SK-N-SH treated with all-trans-retinoic acid at 6 μM for 48 hours (cell line): ENCODE results near the gene CTNNAL1.

Experiments
- ATAC-seq: fragments of 200-7000 bp; cut with Tn5 transposase; 3 replicates; pipeline ENCODE4 v1.9.1; 2020; ENCODE audit warnings: mild to moderate bottlenecking, moderate library complexity
- ARNTL ChIP-seq: fragments of 450-650 bp; formaldehyde crosslinking; IDR thresholded peaks from 2 replicates; pipeline ENCODE4 v1.5.0; 2020; ENCODE audit warnings: low read depth, mild to moderate bottlenecking, moderate library complexity, borderline replicate concordance
- BACH2 ChIP-seq: fragments of 250-450 bp; sonication (Bioruptor Pico); IDR thresholded peaks from 2 replicates; pipeline ENCODE4 v1.9.0; 2021; ENCODE audit warnings: mild to moderate bottlenecking, borderline replicate concordance
- CSDC2 ChIP-seq: fragments of 250-450 bp; sonication (Bioruptor Pico); IDR thresholded peaks from 2 replicates; pipeline ENCODE4 v1.5.0; 2020; ENCODE audit warnings: mild to moderate bottlenecking, moderate library complexity
- ESRRG ChIP-seq: fragments of 250-450 bp; sonication (Bioruptor Pico); IDR thresholded peaks from 2 replicates; pipeline ENCODE4 v1.6.1; 2021; ENCODE audit warnings: mild to moderate bottlenecking
- GLIS3 ChIP-seq: fragments of 250-450 bp; sonication (Bioruptor Pico); IDR thresholded peaks from 2 replicates; pipeline ENCODE4 v1.5.0; 2020; ENCODE audit warnings: mild to moderate bottlenecking, moderate library complexity
- ISL1 ChIP-seq: fragments of 250-450 bp; sonication (Bioruptor Pico); IDR thresholded peaks from 2 replicates; pipeline ENCODE4 v2.1.2; 2022; ENCODE audit warnings: mild to moderate bottlenecking, moderate library complexity
- OSR1 ChIP-seq: fragments of 250-450 bp; sonication (Bioruptor Pico); IDR thresholded peaks from 2 replicates; pipeline ENCODE4 v1.8.0; 2022; ENCODE audit warnings: moderate library complexity, mild to moderate bottlenecking, inconsistent platforms
- POU6F1 ChIP-seq: fragments of 250-450 bp; sonication (Bioruptor Pico); IDR thresholded peaks from 2 replicates; pipeline ENCODE4 v1.8.0; 2021; ENCODE audit warnings: low read depth, mild to moderate bottlenecking, moderate library complexity, borderline replicate concordance
- PPARA ChIP-seq: fragments of 250-450 bp; sonication (Bioruptor Pico); IDR thresholded peaks from 2 replicates; pipeline ENCODE4 v1.5.0; 2020; ENCODE audit warnings: mild to moderate bottlenecking, borderline replicate concordance
- RARB ChIP-seq: fragments of 250-450 bp; sonication (Bioruptor Pico); IDR thresholded peaks from 2 replicates; pipeline ENCODE4 v1.8.0; 2021; ENCODE audit warnings: mild to moderate bottlenecking, moderate library complexity
- TCF4 ChIP-seq: fragments of 250-450 bp; sonication (Bioruptor Pico); IDR thresholded peaks from 2 replicates; pipeline ENCODE4 v1.8.0; 2021; ENCODE audit warnings: mild to moderate bottlenecking, moderate library complexity, borderline replicate concordance
- TOX ChIP-seq: fragments of 250-450 bp; sonication (Bioruptor Pico); IDR thresholded peaks from 2 replicates; pipeline ENCODE4 v1.8.0; 2021; ENCODE audit warnings: mild to moderate bottlenecking, moderate library complexity, borderline replicate concordance
- ZC3H10 ChIP-seq: fragments of 250-450 bp; sonication (Bioruptor Pico); IDR thresholded peaks from 2 replicates; pipeline ENCODE4 v1.5.1; 2021; ENCODE audit warnings: mild to moderate bottlenecking, moderate library complexity
- ZFP3 ChIP-seq: fragments of 250-450 bp; sonication (Bioruptor Pico); IDR thresholded peaks from 2 replicates; pipeline ENCODE4 v1.5.0; 2020; ENCODE audit warnings: mild to moderate bottlenecking, moderate library complexity
- ZFP30 ChIP-seq: fragments of 450-650 bp; formaldehyde crosslinking; IDR thresholded peaks from 2 replicates; pipeline ENCODE4 v1.5.0; 2022; ENCODE audit warnings: mild to moderate bottlenecking, moderate library complexity
- ZNF565 ChIP-seq: fragments of 450-650 bp; formaldehyde crosslinking; conservative IDR thresholded peaks from 2 replicates; pipeline ENCODE4 v1.5.0; 2020; ENCODE audit warnings: low read depth, mild to moderate bottlenecking, moderate library complexity
- ZNF70 ChIP-seq: fragments of 450-650 bp; formaldehyde crosslinking; IDR thresholded peaks from 2 replicates; pipeline ENCODE4 v1.5.0; 2020; ENCODE audit warnings: mild to moderate bottlenecking, moderate library complexity
- TF ChIP-seq, protein P1 (sequence below): fragments of 250-450 bp; sonication (Bioruptor Pico); IDR thresholded peaks from 2 replicates; pipeline ENCODE4 v1.5.0; 2020; ENCODE audit warnings: mild to moderate bottlenecking, moderate library complexity
- TF ChIP-seq, protein P2 (sequence below): fragments of 250-450 bp; sonication (Bioruptor Pico); IDR thresholded peaks from 2 replicates; pipeline ENCODE4 v1.8.0; 2020; ENCODE audit warnings: mild to moderate bottlenecking, moderate library complexity, borderline replicate concordance
- TF ChIP-seq, protein P3 (sequence below): fragments of 250-450 bp; sonication (Bioruptor Pico); IDR thresholded peaks from 2 replicates; pipeline ENCODE4 v1.5.1; 2020; ENCODE audit warnings: low read depth, mild to moderate bottlenecking, moderate library complexity

CTNNAL1 gene

GRCh38 chr9:108905494-108905893, 107.8 kb downstream of the CTNNAL1 start:
- TF ChIP-seq ZNF565 (no peak), ZC3H10 (CRISPR knock-in tag) (no peak), BACH2 (CRISPR knock-in tag) (no peak), GLIS3 (CRISPR knock-in tag) (no peak), ISL1 (CRISPR knock-in tag) (no peak), RARB (CRISPR knock-in tag) (no peak), ZNF70 (CRISPR knock-in tag) (no peak), TCF4 (CRISPR knock-in tag) (no peak), ZFP3 (CRISPR knock-in tag) (no peak), ZFP30 (CRISPR knock-in tag) (no peak), TOX (CRISPR knock-in tag) (no peak), ESRRG (no peak), ARNTL (CRISPR knock-in tag) (no peak), CSDC2 (no peak)
- TF ChIP-seq, protein P1, sequence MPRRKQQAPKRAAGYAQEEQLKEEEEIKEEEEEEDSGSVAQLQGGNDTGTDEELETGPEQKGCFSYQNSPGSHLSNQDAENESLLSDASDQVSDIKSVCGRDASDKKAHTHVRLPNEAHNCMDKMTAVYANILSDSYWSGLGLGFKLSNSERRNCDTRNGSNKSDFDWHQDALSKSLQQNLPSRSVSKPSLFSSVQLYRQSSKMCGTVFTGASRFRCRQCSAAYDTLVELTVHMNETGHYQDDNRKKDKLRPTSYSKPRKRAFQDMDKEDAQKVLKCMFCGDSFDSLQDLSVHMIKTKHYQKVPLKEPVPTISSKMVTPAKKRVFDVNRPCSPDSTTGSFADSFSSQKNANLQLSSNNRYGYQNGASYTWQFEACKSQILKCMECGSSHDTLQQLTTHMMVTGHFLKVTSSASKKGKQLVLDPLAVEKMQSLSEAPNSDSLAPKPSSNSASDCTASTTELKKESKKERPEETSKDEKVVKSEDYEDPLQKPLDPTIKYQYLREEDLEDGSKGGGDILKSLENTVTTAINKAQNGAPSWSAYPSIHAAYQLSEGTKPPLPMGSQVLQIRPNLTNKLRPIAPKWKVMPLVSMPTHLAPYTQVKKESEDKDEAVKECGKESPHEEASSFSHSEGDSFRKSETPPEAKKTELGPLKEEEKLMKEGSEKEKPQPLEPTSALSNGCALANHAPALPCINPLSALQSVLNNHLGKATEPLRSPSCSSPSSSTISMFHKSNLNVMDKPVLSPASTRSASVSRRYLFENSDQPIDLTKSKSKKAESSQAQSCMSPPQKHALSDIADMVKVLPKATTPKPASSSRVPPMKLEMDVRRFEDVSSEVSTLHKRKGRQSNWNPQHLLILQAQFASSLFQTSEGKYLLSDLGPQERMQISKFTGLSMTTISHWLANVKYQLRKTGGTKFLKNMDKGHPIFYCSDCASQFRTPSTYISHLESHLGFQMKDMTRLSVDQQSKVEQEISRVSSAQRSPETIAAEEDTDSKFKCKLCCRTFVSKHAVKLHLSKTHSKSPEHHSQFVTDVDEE = no peak
- TF ChIP-seq, protein P2, sequence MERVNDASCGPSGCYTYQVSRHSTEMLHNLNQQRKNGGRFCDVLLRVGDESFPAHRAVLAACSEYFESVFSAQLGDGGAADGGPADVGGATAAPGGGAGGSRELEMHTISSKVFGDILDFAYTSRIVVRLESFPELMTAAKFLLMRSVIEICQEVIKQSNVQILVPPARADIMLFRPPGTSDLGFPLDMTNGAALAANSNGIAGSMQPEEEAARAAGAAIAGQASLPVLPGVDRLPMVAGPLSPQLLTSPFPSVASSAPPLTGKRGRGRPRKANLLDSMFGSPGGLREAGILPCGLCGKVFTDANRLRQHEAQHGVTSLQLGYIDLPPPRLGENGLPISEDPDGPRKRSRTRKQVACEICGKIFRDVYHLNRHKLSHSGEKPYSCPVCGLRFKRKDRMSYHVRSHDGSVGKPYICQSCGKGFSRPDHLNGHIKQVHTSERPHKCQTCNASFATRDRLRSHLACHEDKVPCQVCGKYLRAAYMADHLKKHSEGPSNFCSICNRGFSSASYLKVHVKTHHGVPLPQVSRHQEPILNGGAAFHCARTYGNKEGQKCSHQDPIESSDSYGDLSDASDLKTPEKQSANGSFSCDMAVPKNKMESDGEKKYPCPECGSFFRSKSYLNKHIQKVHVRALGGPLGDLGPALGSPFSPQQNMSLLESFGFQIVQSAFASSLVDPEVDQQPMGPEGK = no peak
- TF ChIP-seq, protein P3, sequence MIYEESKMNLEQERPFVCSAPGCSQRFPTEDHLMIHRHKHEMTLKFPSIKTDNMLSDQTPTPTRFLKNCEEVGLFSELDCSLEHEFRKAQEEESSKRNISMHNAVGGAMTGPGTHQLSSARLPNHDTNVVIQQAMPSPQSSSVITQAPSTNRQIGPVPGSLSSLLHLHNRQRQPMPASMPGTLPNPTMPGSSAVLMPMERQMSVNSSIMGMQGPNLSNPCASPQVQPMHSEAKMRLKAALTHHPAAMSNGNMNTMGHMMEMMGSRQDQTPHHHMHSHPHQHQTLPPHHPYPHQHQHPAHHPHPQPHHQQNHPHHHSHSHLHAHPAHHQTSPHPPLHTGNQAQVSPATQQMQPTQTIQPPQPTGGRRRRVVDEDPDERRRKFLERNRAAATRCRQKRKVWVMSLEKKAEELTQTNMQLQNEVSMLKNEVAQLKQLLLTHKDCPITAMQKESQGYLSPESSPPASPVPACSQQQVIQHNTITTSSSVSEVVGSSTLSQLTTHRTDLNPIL (CRISPR knock-in tag) = no peak
- TF ChIP-seq, all 23 proteins: peak for 0
- no peak for ATAC-seq

DNA sequence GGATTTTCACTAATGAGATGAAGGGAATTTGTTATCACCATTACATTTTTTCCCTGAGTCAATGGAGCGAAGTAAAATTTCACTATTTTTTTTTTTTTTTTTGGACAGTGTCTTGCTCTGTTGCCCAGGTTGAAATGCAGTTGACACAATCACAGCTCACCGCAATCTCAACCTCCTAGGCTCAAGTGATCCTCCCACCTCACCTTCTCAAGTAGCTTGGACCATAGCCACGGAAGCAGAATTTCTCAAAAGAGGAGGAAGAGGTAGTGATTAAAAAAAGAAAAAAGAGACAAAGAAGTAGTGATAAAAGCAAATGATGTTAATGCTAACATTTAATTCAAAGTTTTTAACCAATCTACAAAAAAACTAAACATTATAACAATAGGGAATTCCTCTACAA, 109.1 kb downstream of the CTNNAL1 start:
- no peak for ATAC-seq
- TF ChIP-seq, protein P3 (CRISPR knock-in tag) = no peak
- TF ChIP-seq ZNF70 (CRISPR knock-in tag) = no peak
- no peak for TF ChIP-seq POU6F1 (CRISPR knock-in tag)
- no peak for TF ChIP-seq BACH2 (CRISPR knock-in tag)
- TF ChIP-seq ZFP3 (CRISPR knock-in tag) = no peak
- no peak for TF ChIP-seq RARB (CRISPR knock-in tag)
- no peak for TF ChIP-seq ZC3H10 (CRISPR knock-in tag)
- TF ChIP-seq OSR1 = no peak

DNA sequence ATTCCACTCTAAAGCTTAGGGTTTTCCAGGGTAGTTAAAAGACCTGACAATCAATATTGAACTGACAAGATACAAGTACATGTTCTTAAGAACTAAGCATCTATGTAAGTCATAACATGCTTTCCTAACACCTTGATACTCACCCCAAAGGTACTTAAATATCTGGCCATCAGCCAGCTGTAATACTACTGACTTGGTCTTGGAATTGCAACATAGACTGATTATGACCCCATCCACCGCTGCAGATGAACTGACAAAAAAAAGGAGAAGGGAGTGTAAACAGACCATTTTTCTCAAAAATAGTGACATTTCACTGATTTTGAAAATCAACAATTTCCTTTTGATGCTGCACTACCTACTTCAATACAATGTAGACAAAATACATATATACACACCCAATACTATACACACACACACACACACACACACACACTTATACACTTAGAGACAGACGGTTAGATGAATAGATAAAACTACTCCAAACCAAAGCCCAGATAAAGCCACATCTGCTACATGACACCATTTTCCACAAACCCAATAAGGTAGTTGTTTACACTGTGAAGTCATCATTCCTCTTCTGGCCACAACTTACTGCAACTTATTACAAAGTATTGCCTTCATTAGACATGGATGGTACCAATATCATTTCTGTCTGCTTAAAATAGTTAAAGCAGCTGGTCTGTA, 109.7 kb downstream of the CTNNAL1 start:
- no peak for ATAC-seq
- TF ChIP-seq, protein P2 = no peak
- TF ChIP-seq PPARA (no peak), TOX (CRISPR knock-in tag) (no peak), ARNTL (CRISPR knock-in tag) (no peak), ZFP30 (CRISPR knock-in tag) (no peak), ZC3H10 (CRISPR knock-in tag) (no peak), TCF4 (CRISPR knock-in tag) (no peak)
- TF ChIP-seq, protein P1 = no peak
- TF ChIP-seq, protein P3 (CRISPR knock-in tag) = no peak
